CD4-positive, alpha-beta T cell treated with Interleukin-2 at 100 ng/mL for 4 hours (primary cell): ENCODE results near the gene HCLS1.
"Not testable (repeated sequence)": the region's sequence is repeated elsewhere in the genome, so short reads cannot be mapped to it uniquely, and the experiment has no call there.

ENCODE experiments used
- DNase-seq: peaks from one replicate; pipeline ENCODE4 v3.0.0-alpha.2; 2020; ENCODE audit warnings: low spot score

HCLS1 gene

GRCh38 chr3:121598564-121598963, 62.1 kb downstream of the HCLS1 start:
- no peak for DNase-seq

GRCh38 chr3:121595765-121596406, 64.8 kb downstream of the HCLS1 start:
- no peak for DNase-seq

GRCh38 chr3:121594850-121595249, 65.9 kb downstream of the HCLS1 start:
- no peak for DNase-seq

- not testable (repeated sequence) for DNase-seq
These were observed 66.9 kb downstream of the HCLS1 start for GRCh38 chr3:121593806-121594205.

- DNase-seq: no peak
These were observed 67.6 kb downstream of the HCLS1 start, which contains the start of gene FBXO40 for GRCh38 chr3:121592856-121593702. Gene FBXO40, plus strand, starts transcription at chr3:121593379. Its CDS starts 27,197 bp downstream, at chr3:121620576.

- no peak for DNase-seq
These were observed 76.3 kb downstream of the HCLS1 start for GRCh38 chr3:121584418-121584817.

- no peak for DNase-seq
These were observed 79.0 kb downstream of the HCLS1 start for GRCh38 chr3:121581691-121582090.
